ENCODE measurements around the gene SH3PXD2A. TPM values are rescaled to one million over a fixed set of nuclear protein-coding genes. Genes with fewer than 3 reads are reported as not detected.
"Not testable (repeated sequence)": the region's sequence is repeated elsewhere in the genome, so short reads cannot be mapped to it uniquely, and the experiment has no call there.

SH3PXD2A gene
- total RNA-seq, 2 donors from 2014 or later: 14.6 to 18.2 TPM

- H3K9me3 ChIP-seq: no peaks in the 10 kb centered on the region
- no peak for TF ChIP-seq CTCF (IDR thresholded peaks at IDR 0.05)
- H3K36me3 ChIP-seq: no peaks in the 10 kb centered on the region
- no peaks in the 10 kb centered on the region for H3K27me3 ChIP-seq
- H3K4me3 ChIP-seq: no peak overlapping the region
- peak overlapping the region in 1 of 2 donors; percentile 8 for H3K27ac ChIP-seq
- peaks cover 0 to 75% of the 10 kb centered on the region in 2 donors for H3K4me1 ChIP-seq
- no peak for DNase-seq (ENCODE audit: low spot score)
These were observed 92.5 kb downstream of the SH3PXD2A start for GRCh38 chr10:103762916-103763315.

GRCh38 chr10:103762162-103762561 lies 93.2 kb downstream of the SH3PXD2A start:
- Histone ChIP-seq H3K27ac (peak overlapping the region; percentile 14 to 20), H3K4me1 (peaks cover 0 to 82% of the 10 kb centered on the region in 2 donors), H3K36me3 (no peaks in the 10 kb centered on the region), H3K4me3 (no peak overlapping the region), H3K9me3 (no peaks in the 10 kb centered on the region), H3K27me3 (no peaks in the 10 kb centered on the region)
- no peak for TF ChIP-seq CTCF (IDR thresholded peaks at IDR 0.05)
- no peak for DNase-seq (ENCODE audit: low spot score)

GRCh38 chr10:103761075-103761920 lies 94.1 kb downstream of the SH3PXD2A start:
- Histone ChIP-seq H3K9me3 (no peaks in the 10 kb centered on the region), H3K27me3 (no peaks in the 10 kb centered on the region), H3K4me3 (no peak overlapping the region), H3K27ac (peak overlapping the region; percentile 49 to 82), H3K4me1 (peaks cover 0 to 91% of the 10 kb centered on the region in 2 donors), H3K36me3 (no peaks in the 10 kb centered on the region)
- no peak for TF ChIP-seq CTCF (IDR thresholded peaks at IDR 0.05)
- no peak for DNase-seq (ENCODE audit: low spot score)

- H3K4me3 ChIP-seq; H3K27me3 ChIP-seq; H3K9me3 ChIP-seq; DNase-seq (ENCODE audit: low spot score); H3K36me3 ChIP-seq: not testable (repeated sequence)
- H3K4me1 ChIP-seq: peaks cover 0 to 83% of the 10 kb centered on the region in 2 donors
- peak overlapping the region; percentile 82 to 86 for H3K27ac ChIP-seq
These were observed 95.1 kb downstream of the SH3PXD2A start for GRCh38 chr10:103760233-103760632.

- H3K27me3 ChIP-seq: no peaks in the 10 kb centered on the region
- no peaks in the 10 kb centered on the region for H3K9me3 ChIP-seq
- H3K36me3 ChIP-seq: no peaks in the 10 kb centered on the region
- no peak overlapping the region for H3K4me3 ChIP-seq
- H3K4me1 ChIP-seq: peaks cover 0 to 78% of the 10 kb centered on the region in 2 donors
- peak overlapping the region; percentile 82 to 86 for H3K27ac ChIP-seq
- TF ChIP-seq CTCF (IDR thresholded peaks at IDR 0.05): no peak
- no peak for DNase-seq (ENCODE audit: low spot score)
These were observed 96.1 kb downstream of the SH3PXD2A start for GRCh38 chr10:103759100-103759781.

- Histone ChIP-seq H3K27ac (peak overlapping the region; percentile 82 to 86), H3K27me3 (no peaks in the 10 kb centered on the region), H3K4me3 (no peak overlapping the region), H3K36me3 (no peaks in the 10 kb centered on the region), H3K4me1 (peaks cover 0 to 70% of the 10 kb centered on the region in 2 donors), H3K9me3 (no peaks in the 10 kb centered on the region)
- DNase-seq (ENCODE audit: low spot score): no peak
- no peak for TF ChIP-seq CTCF (IDR thresholded peaks at IDR 0.05)
These were observed 97.1 kb downstream of the SH3PXD2A start for GRCh38 chr10:103758294-103758681.

Data from right atrium auricular region (tissue), 2 donors.